HL-60 (cell line): ENCODE data around the gene SPON1.

Experiments
- POLR2AphosphoS5 ChIP-seq: IDR thresholded peaks from 2 replicates; pipeline ENCODE4 v1.6.1; 2012; ENCODE audit warnings: low read depth
- SPI1 ChIP-seq: IDR thresholded peaks from 2 replicates; pipeline ENCODE4 v1.6.1; 2012; ENCODE audit warnings: low read depth, mild to moderate bottlenecking, borderline replicate concordance
- TF ChIP-seq, protein P1 (sequence below): IDR thresholded peaks from one replicate; pipeline ENCODE4 v1.5.1; 2011; ENCODE audit warnings: low read length, control low read depth, inconsistent platforms; ENCODE audit not compliant: insufficient read depth
- TF ChIP-seq, protein P2 (sequence below): IDR thresholded peaks from 2 replicates; pipeline ENCODE4 v1.6.1; 2012; ENCODE audit warnings: low read depth; ENCODE audit not compliant: insufficient replicate concordance

DNA sequence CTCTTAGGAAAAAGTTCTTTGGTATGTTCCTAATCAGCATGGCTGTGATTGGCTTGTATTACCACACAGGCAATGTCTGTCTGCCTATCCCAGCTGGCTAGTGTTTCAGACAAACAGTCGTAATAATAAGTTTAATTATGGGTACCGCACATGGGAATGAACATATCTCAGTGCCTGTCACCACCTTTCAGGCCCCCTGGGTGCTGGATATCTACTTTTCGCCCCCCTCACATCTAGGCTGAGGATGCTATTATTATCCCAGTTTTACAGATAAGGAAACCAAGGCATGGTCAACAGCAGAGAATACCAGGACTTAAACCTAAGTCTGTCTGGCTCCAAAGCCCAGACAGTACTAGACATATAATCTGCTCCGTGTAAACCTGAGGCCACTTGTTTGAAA, 174.8 kb downstream of the SPON1 start:
- TF ChIP-seq, protein P1, sequence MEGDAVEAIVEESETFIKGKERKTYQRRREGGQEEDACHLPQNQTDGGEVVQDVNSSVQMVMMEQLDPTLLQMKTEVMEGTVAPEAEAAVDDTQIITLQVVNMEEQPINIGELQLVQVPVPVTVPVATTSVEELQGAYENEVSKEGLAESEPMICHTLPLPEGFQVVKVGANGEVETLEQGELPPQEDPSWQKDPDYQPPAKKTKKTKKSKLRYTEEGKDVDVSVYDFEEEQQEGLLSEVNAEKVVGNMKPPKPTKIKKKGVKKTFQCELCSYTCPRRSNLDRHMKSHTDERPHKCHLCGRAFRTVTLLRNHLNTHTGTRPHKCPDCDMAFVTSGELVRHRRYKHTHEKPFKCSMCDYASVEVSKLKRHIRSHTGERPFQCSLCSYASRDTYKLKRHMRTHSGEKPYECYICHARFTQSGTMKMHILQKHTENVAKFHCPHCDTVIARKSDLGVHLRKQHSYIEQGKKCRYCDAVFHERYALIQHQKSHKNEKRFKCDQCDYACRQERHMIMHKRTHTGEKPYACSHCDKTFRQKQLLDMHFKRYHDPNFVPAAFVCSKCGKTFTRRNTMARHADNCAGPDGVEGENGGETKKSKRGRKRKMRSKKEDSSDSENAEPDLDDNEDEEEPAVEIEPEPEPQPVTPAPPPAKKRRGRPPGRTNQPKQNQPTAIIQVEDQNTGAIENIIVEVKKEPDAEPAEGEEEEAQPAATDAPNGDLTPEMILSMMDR: no peak
- no peak for TF ChIP-seq POLR2AphosphoS5
- TF ChIP-seq, protein P2, sequence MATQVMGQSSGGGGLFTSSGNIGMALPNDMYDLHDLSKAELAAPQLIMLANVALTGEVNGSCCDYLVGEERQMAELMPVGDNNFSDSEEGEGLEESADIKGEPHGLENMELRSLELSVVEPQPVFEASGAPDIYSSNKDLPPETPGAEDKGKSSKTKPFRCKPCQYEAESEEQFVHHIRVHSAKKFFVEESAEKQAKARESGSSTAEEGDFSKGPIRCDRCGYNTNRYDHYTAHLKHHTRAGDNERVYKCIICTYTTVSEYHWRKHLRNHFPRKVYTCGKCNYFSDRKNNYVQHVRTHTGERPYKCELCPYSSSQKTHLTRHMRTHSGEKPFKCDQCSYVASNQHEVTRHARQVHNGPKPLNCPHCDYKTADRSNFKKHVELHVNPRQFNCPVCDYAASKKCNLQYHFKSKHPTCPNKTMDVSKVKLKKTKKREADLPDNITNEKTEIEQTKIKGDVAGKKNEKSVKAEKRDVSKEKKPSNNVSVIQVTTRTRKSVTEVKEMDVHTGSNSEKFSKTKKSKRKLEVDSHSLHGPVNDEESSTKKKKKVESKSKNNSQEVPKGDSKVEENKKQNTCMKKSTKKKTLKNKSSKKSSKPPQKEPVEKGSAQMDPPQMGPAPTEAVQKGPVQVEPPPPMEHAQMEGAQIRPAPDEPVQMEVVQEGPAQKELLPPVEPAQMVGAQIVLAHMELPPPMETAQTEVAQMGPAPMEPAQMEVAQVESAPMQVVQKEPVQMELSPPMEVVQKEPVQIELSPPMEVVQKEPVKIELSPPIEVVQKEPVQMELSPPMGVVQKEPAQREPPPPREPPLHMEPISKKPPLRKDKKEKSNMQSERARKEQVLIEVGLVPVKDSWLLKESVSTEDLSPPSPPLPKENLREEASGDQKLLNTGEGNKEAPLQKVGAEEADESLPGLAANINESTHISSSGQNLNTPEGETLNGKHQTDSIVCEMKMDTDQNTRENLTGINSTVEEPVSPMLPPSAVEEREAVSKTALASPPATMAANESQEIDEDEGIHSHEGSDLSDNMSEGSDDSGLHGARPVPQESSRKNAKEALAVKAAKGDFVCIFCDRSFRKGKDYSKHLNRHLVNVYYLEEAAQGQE: no peak
- TF ChIP-seq SPI1: no peak
